GM23338 (cell line): ENCODE results near the gene ADGRB3.

ENCODE experiments used
- CTCF ChIP-seq, 2 experiments: fragments of 200-600 bp in 1 of 2; sonication (generic) in 1 of 2; conservative IDR thresholded peaks; 2 replicates each; pipeline versions ENCODE4 v1.5.1 to v1.6.1; 2016 to 2017; ENCODE audit warnings: antibody characterized with exemption in 2 of 2, low read depth in 2 of 2, mild to moderate bottlenecking in 2 of 2, moderate library complexity in 1 of 2
- EZH2 ChIP-seq: fragments of 200-600 bp; sonication (generic); IDR thresholded peaks from one replicate; pipeline ENCODE4 v1.8.0; 2017; ENCODE audit warnings: antibody characterized with exemption, mild to moderate bottlenecking, low read depth; ENCODE audit not compliant: unreplicated experiment
- NANOG ChIP-seq: IDR thresholded peaks from 2 replicates; pipeline ENCODE4 v1.6.1; 2016; ENCODE audit warnings: antibody characterized with exemption, borderline replicate concordance
- REST ChIP-seq: IDR thresholded peaks from one replicate; pipeline ENCODE4 v1.6.1; 2018; ENCODE audit warnings: antibody characterized with exemption; ENCODE audit not compliant: unreplicated experiment
- STAT1 ChIP-seq: IDR thresholded peaks from one replicate; pipeline ENCODE4 v1.6.1; 2016; ENCODE audit warnings: antibody characterized with exemption; ENCODE audit not compliant: unreplicated experiment

- TF ChIP-seq CTCF (conservative IDR thresholded peaks at IDR 0.05; ENCODE audit: low read depth in 2 of 2) (no peak), REST (no peak), STAT1 (no peak), NANOG (no peak), EZH2 (no peak)
Observed at GRCh38 chr6:69018906-69019305, 383.8 kb downstream of the ADGRB3 start.
